Stromal cell of bone marrow (primary cell): ENCODE results near the gene ZNF574.

Experiments used
- DNase-seq: peaks from one replicate; pipeline ENCODE4 v3.0.0-alpha.2; 2012; ENCODE audit warnings: low read depth

Gene ZNF574

GRCh38 chr19:42059196-42059595, 16.8 kb upstream of the ZNF574 start:
- DNase-seq = no peak

- DNase-seq = no peak
These were observed 15.8 kb upstream of the ZNF574 start for GRCh38 chr19:42060117-42060516.

- DNase-seq = no peak
These were observed 13.6 kb upstream of the ZNF574 start for GRCh38 chr19:42062381-42062780.

GRCh38 chr19:42064432-42064831, 11.5 kb upstream of the ZNF574 start:
- no peak for DNase-seq

GRCh38 chr19:42065051-42065450, 10.9 kb upstream of the ZNF574 start:
- DNase-seq = no peak

- no peak for DNase-seq
These were observed 10.5 kb upstream of the ZNF574 start for GRCh38 chr19:42065511-42065910.

- DNase-seq = no peak
These were observed 9.8 kb upstream of the ZNF574 start for GRCh38 chr19:42066075-42066754.

GRCh38 chr19:42067315-42067888, 8.6 kb upstream of the ZNF574 start:
- no peak for DNase-seq

- no peak for DNase-seq
These were observed 7.6 kb upstream of the ZNF574 start for GRCh38 chr19:42068361-42068755.

GRCh38 chr19:42068756-42069571, 7.0 kb upstream of the ZNF574 start:
- no peak for DNase-seq

GRCh38 chr19:42069619-42070351, 6.2 kb upstream of the ZNF574 start, which contains the start of gene GRIK5:
TSS of gene GRIK5 (minus strand) at chr19:42070206. CDS start at chr19:42065770, 4,436 bp downstream.
- DNase-seq = no peak

GRCh38 chr19:42071247-42071646, 4.7 kb upstream of the ZNF574 start:
- DNase-seq = no peak

- DNase-seq = no peak
These were observed 1.2 kb upstream of the ZNF574 start for GRCh38 chr19:42074513-42075363.

GRCh38 chr19:42075364-42075615, 676 bp upstream of the ZNF574 start:
- DNase-seq = no peak

- no peak for DNase-seq
These were observed 496 bp downstream of the ZNF574 start for GRCh38 chr19:42076380-42076944.

GRCh38 chr19:42078058-42078457, 2.1 kb downstream of the ZNF574 start:
- no peak for DNase-seq

- no peak for DNase-seq
These were observed 2.7 kb downstream of the ZNF574 start for GRCh38 chr19:42078538-42079275.

GRCh38 chr19:42079276-42079669, 3.3 kb downstream of the ZNF574 start:
- no peak for DNase-seq

- no peak for DNase-seq
These were observed 4.2 kb downstream of the ZNF574 start for GRCh38 chr19:42079886-42080763.
